Activated T-helper 2 cell treated with anti-CD3 and anti-CD28 coated beads, Interferon-gamma antibody, Interleukin-2, Interleukin-4, amounts not matched to agents 10 μg/mL and 5 μg/mL and 100 μg/mL, durations not matched to agents 14 hours and 24 hours and 36 hours (primary cell): ENCODE data around the gene CS. TPM values are rescaled to one million over a fixed set of nuclear protein-coding genes. Genes with fewer than 3 reads are reported as not detected.
A peak's percentile ranks its signal among the peaks of the same experiment; 100 is the strongest.
"Not testable (repeated sequence)": the region's sequence is repeated elsewhere in the genome, so short reads cannot be mapped to it uniquely, and the experiment has no call there.

Source experiments
- DNase-seq: peaks from one replicate; pipeline ENCODE4 v3.0.0; 2021; ENCODE audit warnings: low spot score
- H3K27ac Mint-ChIP-seq: one replicate; pipeline ENCODE4 v1.8.0; 2021; ENCODE audit warnings: mixed read lengths
- H3K27me3 Mint-ChIP-seq: one replicate; pipeline ENCODE4 v1.8.0; 2021; ENCODE audit warnings: low read depth, mixed read lengths
- H3K36me3 Mint-ChIP-seq: one replicate; pipeline ENCODE4 v1.8.0; 2021; ENCODE audit warnings: low read depth, mixed read lengths
- H3K4me1 Mint-ChIP-seq: one replicate; pipeline ENCODE4 v1.8.0; 2021; ENCODE audit warnings: low read depth, mixed read lengths
- H3K4me3 Mint-ChIP-seq: one replicate; pipeline ENCODE4 v1.8.0; 2021; ENCODE audit warnings: low read depth, mild to moderate bottlenecking, moderate library complexity, mixed read lengths
- H3K9me3 Mint-ChIP-seq: one replicate; pipeline ENCODE4 v1.8.0; 2021; ENCODE audit warnings: mixed read lengths
- intact Hi-C: fragments of 100-400 bp; cut with micrococcal nuclease; formaldehyde crosslinking; loops from one replicate; pipeline ENCODE4 v1.15.1; 2023
- total RNA-seq: library from RNA; stranded (reverse); gene quantifications from 2 replicates; pipeline ENCODE4 v1.2.3, GENCODE V29; 2022

CS gene
- total RNA-seq, 1 donor from 2014 or later: 253 TPM

- Mint-ChIP-seq H3K9me3 (no peaks in the 10 kb centered on the region), H3K27ac (no peak overlapping the region), H3K4me3 (no peak overlapping the region), H3K27me3 (no peaks in the 10 kb centered on the region), H3K4me1 (peaks cover 20% of the 10 kb centered on the region), H3K36me3 (peaks cover 44% of the 10 kb centered on the region)
- intact Hi-C loops: no loop called here
- DNase-seq: no peak
Measured at GRCh38 chr12:56288705-56289387, 11.3 kb downstream of the CS start.

GRCh38 chr12:56286044-56286830 lies 13.9 kb downstream of the CS start:
- DNase-seq: no peak
- H3K27ac Mint-ChIP-seq: no peak overlapping the region
- intact Hi-C loops: no loop called here
- H3K36me3 Mint-ChIP-seq: peaks cover 61% of the 10 kb centered on the region
- no peaks in the 10 kb centered on the region for H3K27me3 Mint-ChIP-seq
- H3K4me3 Mint-ChIP-seq: no peak overlapping the region
- peaks cover 5% of the 10 kb centered on the region for H3K4me1 Mint-ChIP-seq
- H3K9me3 Mint-ChIP-seq: no peaks in the 10 kb centered on the region

GRCh38 chr12:56284263-56284662 lies 15.9 kb downstream of the CS start:
- H3K27ac Mint-ChIP-seq, H3K4me3 Mint-ChIP-seq, H3K9me3 Mint-ChIP-seq, H3K4me1 Mint-ChIP-seq, DNase-seq, intact Hi-C loops, H3K27me3 Mint-ChIP-seq: not testable (repeated sequence)
- H3K36me3 Mint-ChIP-seq: peaks cover 62% of the 10 kb centered on the region

GRCh38 chr12:56282579-56282978 lies 17.6 kb downstream of the CS start:
- H3K36me3 Mint-ChIP-seq: peaks cover 63% of the 10 kb centered on the region
- H3K4me1 Mint-ChIP-seq: no peaks in the 10 kb centered on the region
- no peaks in the 10 kb centered on the region for H3K9me3 Mint-ChIP-seq
- intact Hi-C loops: no loop called here
- H3K27ac Mint-ChIP-seq: no peak overlapping the region
- no peaks in the 10 kb centered on the region for H3K27me3 Mint-ChIP-seq
- no peak for DNase-seq
- no peak overlapping the region for H3K4me3 Mint-ChIP-seq

- Mint-ChIP-seq H3K36me3 (peaks cover 63% of the 10 kb centered on the region), H3K4me1 (no peaks in the 10 kb centered on the region), H3K27me3 (no peaks in the 10 kb centered on the region), H3K9me3 (no peaks in the 10 kb centered on the region), H3K27ac (no peak overlapping the region), H3K4me3 (no peak overlapping the region)
- intact Hi-C loops: no loop called here
- DNase-seq: no peak
Measured at GRCh38 chr12:56282030-56282429, 18.1 kb downstream of the CS start.

GRCh38 chr12:56280849-56281248 lies 19.3 kb downstream of the CS start:
- Mint-ChIP-seq H3K4me1 (no peaks in the 10 kb centered on the region), H3K27ac (no peak overlapping the region), H3K36me3 (peaks cover 59% of the 10 kb centered on the region)

GRCh38 chr12:56278905-56279304 lies 21.2 kb downstream of the CS start:
- Mint-ChIP-seq H3K36me3 (peaks cover 63% of the 10 kb centered on the region), H3K9me3 (no peaks in the 10 kb centered on the region), H3K4me1 (no peaks in the 10 kb centered on the region), H3K4me3 (no peak overlapping the region), H3K27ac (no peak overlapping the region), H3K27me3 (no peaks in the 10 kb centered on the region)
- no peak for DNase-seq
- intact Hi-C loops: no loop called here

More at GRCh38 chr12:56280849-56281248, 19.3 kb downstream of the CS start:
- Mint-ChIP-seq H3K27me3 (no peaks in the 10 kb centered on the region), H3K4me3 (no peak overlapping the region), H3K9me3 (no peaks in the 10 kb centered on the region)
- intact Hi-C loops: no loop called here
- DNase-seq: no peak

GRCh38 chr12:56274299-56274698 lies 25.8 kb downstream of the CS start:
- Mint-ChIP-seq H3K4me3 (no peak overlapping the region), H3K27me3 (no peaks in the 10 kb centered on the region), H3K4me1 (no peaks in the 10 kb centered on the region), H3K9me3 (no peaks in the 10 kb centered on the region), H3K36me3 (peaks cover 52% of the 10 kb centered on the region), H3K27ac (no peak overlapping the region)
- no peak for DNase-seq
- intact Hi-C loops: no loop called here

GRCh38 chr12:56272468-56272867 lies 27.7 kb downstream of the CS start:
- DNase-seq, H3K27me3 Mint-ChIP-seq, H3K9me3 Mint-ChIP-seq, H3K4me1 Mint-ChIP-seq, H3K27ac Mint-ChIP-seq, intact Hi-C loops, H3K4me3 Mint-ChIP-seq: not testable (repeated sequence)
- peaks cover 44% of the 10 kb centered on the region for H3K36me3 Mint-ChIP-seq

GRCh38 chr12:56271031-56271430 lies 29.1 kb downstream of the CS start:
- Mint-ChIP-seq H3K27ac (no peak overlapping the region), H3K4me3 (no peak overlapping the region), H3K4me1 (peaks cover 15% of the 10 kb centered on the region), H3K9me3 (no peaks in the 10 kb centered on the region), H3K27me3 (no peaks in the 10 kb centered on the region), H3K36me3 (peaks cover 41% of the 10 kb centered on the region)
- intact Hi-C loops: no loop called here
- DNase-seq: no peak

- intact Hi-C loops: loop anchor here (1.0 to 2.0 kb wide), 3 partner anchors 33 to 75 kb away; partner anchors contain the start of genes CS and NABP2
- Mint-ChIP-seq H3K27me3 (no peaks in the 10 kb centered on the region), H3K9me3 (no peaks in the 10 kb centered on the region), H3K4me3 (peak overlapping the region; percentile 79), H3K36me3 (peaks cover 19% of the 10 kb centered on the region), H3K4me1 (peaks cover 17% of the 10 kb centered on the region), H3K27ac (peak overlapping the region; percentile 36)
- DNase-seq: no peak
Measured at GRCh38 chr12:56267443-56268071, 32.6 kb downstream of the CS start.

- peak; percentile 85 for DNase-seq
- peaks cover 17% of the 10 kb centered on the region for H3K4me1 Mint-ChIP-seq
- H3K27me3 Mint-ChIP-seq: no peaks in the 10 kb centered on the region
- H3K36me3 Mint-ChIP-seq: peaks cover 12% of the 10 kb centered on the region
- peak within 1 kb of the TSS; percentile 96 for H3K4me3 Mint-ChIP-seq
- intact Hi-C loops: loop anchor here (1.0 to 2.0 kb wide), 4 partner anchors 33 to 74 kb away; partner anchors contain the start of genes CS and NABP2
- H3K27ac Mint-ChIP-seq: peak within 1 kb of the TSS; percentile 87
- H3K9me3 Mint-ChIP-seq: no peaks in the 10 kb centered on the region
Measured at GRCh38 chr12:56266693-56267442, 33.3 kb downstream of the CS start, which contains the start of gene COQ10A. COQ10A (plus strand) TSS chr12:56266942; CDS start chr12:56267119, 177 bp downstream.
